Activated CD4-positive, alpha-beta T cell treated with anti-CD3 and anti-CD28 coated beads for 48 hours (primary cell): ENCODE results near the gene KIAA0930.
"Not testable (repeated sequence)": the region's sequence is repeated elsewhere in the genome, so short reads cannot be mapped to it uniquely, and the experiment has no call there.

Source experiments
- DNase-seq: peaks from one replicate; pipeline ENCODE4 v3.0.0-alpha.2; 2020

Gene KIAA0930

GRCh38 chr22:45240810-45241631 is at the start of gene KIAA0930:
Gene KIAA0930, minus strand, starts transcription at chr22:45240894. Its CDS starts 191 bp downstream, at chr22:45240703.
- DNase-seq: peak; percentile 79

GRCh38 chr22:45286854-45287551 is 46.3 kb upstream of the KIAA0930 start:
- no peak for DNase-seq

GRCh38 chr22:45285263-45286058 is 44.8 kb upstream of the KIAA0930 start:
- no peak for DNase-seq

- peak; percentile 71 for DNase-seq
Measured at GRCh38 chr22:45284705-45285262, 44.1 kb upstream of the KIAA0930 start, which contains the start of gene UPK3A. Gene UPK3A, plus strand, starts transcription at chr22:45284949. Its CDS starts 65 bp downstream, at chr22:45285014.

GRCh38 chr22:45281010-45281409 is 40.3 kb upstream of the KIAA0930 start:
- DNase-seq: no peak

- no peak for DNase-seq
Measured at GRCh38 chr22:45280587-45280980, 39.9 kb upstream of the KIAA0930 start.

- no peak for DNase-seq
Measured at GRCh38 chr22:45278125-45278524, 37.4 kb upstream of the KIAA0930 start.

- DNase-seq: not testable (repeated sequence)
Measured at GRCh38 chr22:45277720-45278119, 37.0 kb upstream of the KIAA0930 start.

- DNase-seq: no peak
Measured at GRCh38 chr22:45276507-45277105, 35.9 kb upstream of the KIAA0930 start.

GRCh38 chr22:45273452-45274075 is 32.9 kb upstream of the KIAA0930 start:
- no peak for DNase-seq

- no peak for DNase-seq
Measured at GRCh38 chr22:45272498-45272897, 31.8 kb upstream of the KIAA0930 start.

GRCh38 chr22:45271667-45272201 is 31.0 kb upstream of the KIAA0930 start:
- no peak for DNase-seq

GRCh38 chr22:45270095-45271020 is 29.7 kb upstream of the KIAA0930 start:
- DNase-seq: no peak

- peak; percentile 86 for DNase-seq
Measured at GRCh38 chr22:45268958-45269844, 28.5 kb upstream of the KIAA0930 start.

- no peak for DNase-seq
Measured at GRCh38 chr22:45268167-45268957, 27.7 kb upstream of the KIAA0930 start.

GRCh38 chr22:45265535-45265934 is 24.8 kb upstream of the KIAA0930 start:
- no peak for DNase-seq

GRCh38 chr22:45263463-45264269 is 23.0 kb upstream of the KIAA0930 start:
- no peak for DNase-seq
